ENCODE data around the gene NPFF. TPM values are rescaled to one million over a fixed set of nuclear protein-coding genes. Genes with fewer than 3 reads are reported as not detected.
A peak's percentile ranks its signal among the peaks of the same experiment; 100 is the strongest.

Gene NPFF
- total and polyA plus RNA-seq, 10 of the 15 experiments (the other 5 are each of a cell fraction or from before 2014, with no cell fraction given) = 0.21 to 0.69 (median 0.23) TPM; not detected in 7

- 0 out of 2 replicates have a peak, but pooled peaks have one; percentile 74 for TF ChIP-seq DPF2 (IDR thresholded peaks at IDR 0.05)
- TF ChIP-seq PKNOX1 (IDR thresholded peaks at IDR 0.05) = peak; percentile 75
- no peak for TF ChIP-seq NFYA (IDR thresholded peaks at IDR 0.05; ENCODE audit: borderline replicate concordance, low read depth, low read length)
- no peak for TF ChIP-seq SUZ12 (IDR thresholded peaks at IDR 0.05; ENCODE audit: unreplicated experiment)
- TF ChIP-seq SUPT20H (IDR thresholded peaks at IDR 0.05; ENCODE audit: borderline replicate concordance, control insufficient read depth, low read depth, low read length) = no peak
- 0 out of 2 replicates have a peak, but pooled peaks have one; percentile 88 for TF ChIP-seq LARP7 (IDR thresholded peaks at IDR 0.05)
- peak; percentile 92 for TF ChIP-seq KLF5 (IDR thresholded peaks at IDR 0.05; ENCODE audit: partially characterized antibody)
- no peak for TF ChIP-seq NFIC (IDR thresholded peaks at IDR 0.05; ENCODE audit: low read depth, low read length)
- no peak for TF ChIP-seq IRF4 (IDR thresholded peaks at IDR 0.05; ENCODE audit: low read depth, low read length)
- peak; percentile 94 for TF ChIP-seq POLR2A (IDR thresholded peaks at IDR 0.05; ENCODE audit: low read depth, low read length)
- peak; percentile 90; the same call in 1 of the 2 replicates for TF ChIP-seq POLR2AphosphoS5 (IDR thresholded peaks at IDR 0.05; ENCODE audit: low read length)
- peak; percentile 41; the same call in 1 of the 2 replicates for TF ChIP-seq STAT1 (conservative IDR thresholded peaks at IDR 0.05)
- peak; percentile 27; the same call in 1 of the 2 replicates for TF ChIP-seq NRF1 (conservative IDR thresholded peaks at IDR 0.05; ENCODE audit: low read depth, low read length)
- TF ChIP-seq NBN (IDR thresholded peaks at IDR 0.05) = peak; percentile 88; the same call in 1 of the 2 replicates
- peak; percentile 99 for TF ChIP-seq IKZF1 (conservative IDR thresholded peaks at IDR 0.05)
- peak; percentile 28 for TF ChIP-seq FOS (IDR thresholded peaks at IDR 0.05; ENCODE audit: borderline replicate concordance, extremely low read depth, insufficient read length)
- 0 out of 4 replicates have a peak, but pooled peaks of 1 of the 2 experiments have one; percentile 35 for TF ChIP-seq SRF (IDR thresholded peaks at IDR 0.05; ENCODE audit: low read depth in 2 of 2, low read length in 2 of 2)
- peak in 1 of 2 experiments; percentile 38; a peak in 1 of 4 replicates for TF ChIP-seq EP300 (IDR thresholded peaks at IDR 0.05; ENCODE audit: borderline replicate concordance in 1 of 2, control insufficient read depth in 1 of 2, low read depth in 2 of 2, low read length in 2 of 2)
- 0 out of 2 replicates have a peak, but pooled peaks have one; percentile 46 for TF ChIP-seq TCF3 (IDR thresholded peaks at IDR 0.05; ENCODE audit: borderline replicate concordance, insufficient read depth, low read depth, low read length)
- TF ChIP-seq BCLAF1 (IDR thresholded peaks at IDR 0.05) = no peak
- no peak for TF ChIP-seq MYB (IDR thresholded peaks at IDR 0.05; ENCODE audit: borderline replicate concordance, low read depth, low read length)
- no peak for TF ChIP-seq CEBPZ (IDR thresholded peaks at IDR 0.05; ENCODE audit: low read depth, low read length)
- no peak for TF ChIP-seq MEF2A (IDR thresholded peaks at IDR 0.05; ENCODE audit: insufficient read depth, low read depth, low read length)
These were observed 6.3 kb downstream of the NPFF start, which contains the start of gene TARBP2 (continued) for GRCh38 chr12:53500776-53501614.

Measured in GM12878 (cell line).